ENCODE data around the gene ANG.
A peak's percentile ranks its signal among the peaks of the same experiment; 100 is the strongest.
"Not testable (repeated sequence)": the region's sequence is repeated elsewhere in the genome, so short reads cannot be mapped to it uniquely, and the experiment has no call there.

The ANG gene

DNA sequence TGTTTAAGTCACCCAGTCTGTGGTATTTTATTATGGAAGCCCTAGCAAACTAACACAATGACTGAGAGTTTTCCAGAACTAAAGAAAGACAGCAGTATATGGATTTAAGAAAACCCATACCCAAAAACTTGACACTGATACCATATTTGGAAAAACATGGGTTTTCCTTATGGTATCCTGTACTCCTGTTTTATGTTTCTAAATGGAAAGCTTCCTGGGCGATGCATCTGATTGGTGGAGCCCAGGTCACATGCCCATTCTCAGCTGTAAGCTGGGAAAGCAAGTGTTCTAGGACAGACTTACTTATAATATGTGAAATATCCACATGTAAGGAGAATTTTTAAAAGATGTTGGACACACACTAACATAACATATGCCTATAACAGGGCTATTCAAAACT, 8.7 kb upstream of the ANG start:
- no peak for DNase-seq

DNA sequence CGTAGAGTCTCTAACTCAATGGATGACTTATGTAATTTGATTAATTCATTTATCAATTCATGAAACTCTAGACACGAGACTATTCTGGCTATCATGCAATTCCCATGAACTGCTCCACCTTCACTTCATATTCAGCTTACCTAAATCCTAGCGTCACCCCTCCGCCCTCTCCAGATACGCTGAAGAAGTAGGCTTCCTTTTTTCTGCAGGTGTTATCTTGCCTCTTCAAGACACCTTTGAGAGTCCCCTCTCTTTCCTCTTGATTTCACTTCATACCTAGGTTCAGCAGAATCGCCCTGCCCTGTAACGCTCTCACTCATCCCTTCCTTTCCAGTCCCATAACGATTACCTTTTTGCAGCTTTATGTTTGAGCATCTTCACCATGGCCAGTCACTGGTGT, 8.2 kb upstream of the ANG start:
- no peak for DNase-seq

DNA sequence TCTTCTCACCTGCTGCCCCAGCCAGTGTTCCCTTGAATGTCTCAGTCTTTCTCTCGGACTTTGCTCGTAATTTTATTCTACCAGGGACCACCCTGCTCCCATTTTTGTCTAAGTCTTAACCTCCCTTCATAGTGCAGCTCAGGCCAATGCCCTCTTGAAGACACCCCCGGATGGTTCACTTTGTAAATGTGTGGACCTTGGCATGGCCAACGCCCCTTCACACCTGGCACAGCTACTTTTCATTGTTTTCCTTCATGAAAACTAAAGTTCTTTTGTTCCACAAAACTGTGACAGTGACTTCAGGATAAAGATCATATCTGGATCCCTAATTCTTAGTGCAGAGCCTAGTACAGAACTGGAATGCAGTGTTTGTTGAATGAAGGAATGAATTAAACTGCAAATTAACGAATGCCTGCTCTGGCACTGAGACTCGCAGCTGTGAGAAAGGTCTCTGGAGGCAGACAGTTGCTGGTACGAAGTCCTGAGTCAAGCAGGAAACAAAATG, 7.7 kb upstream of the ANG start:
- DNase-seq = no peak

DNA sequence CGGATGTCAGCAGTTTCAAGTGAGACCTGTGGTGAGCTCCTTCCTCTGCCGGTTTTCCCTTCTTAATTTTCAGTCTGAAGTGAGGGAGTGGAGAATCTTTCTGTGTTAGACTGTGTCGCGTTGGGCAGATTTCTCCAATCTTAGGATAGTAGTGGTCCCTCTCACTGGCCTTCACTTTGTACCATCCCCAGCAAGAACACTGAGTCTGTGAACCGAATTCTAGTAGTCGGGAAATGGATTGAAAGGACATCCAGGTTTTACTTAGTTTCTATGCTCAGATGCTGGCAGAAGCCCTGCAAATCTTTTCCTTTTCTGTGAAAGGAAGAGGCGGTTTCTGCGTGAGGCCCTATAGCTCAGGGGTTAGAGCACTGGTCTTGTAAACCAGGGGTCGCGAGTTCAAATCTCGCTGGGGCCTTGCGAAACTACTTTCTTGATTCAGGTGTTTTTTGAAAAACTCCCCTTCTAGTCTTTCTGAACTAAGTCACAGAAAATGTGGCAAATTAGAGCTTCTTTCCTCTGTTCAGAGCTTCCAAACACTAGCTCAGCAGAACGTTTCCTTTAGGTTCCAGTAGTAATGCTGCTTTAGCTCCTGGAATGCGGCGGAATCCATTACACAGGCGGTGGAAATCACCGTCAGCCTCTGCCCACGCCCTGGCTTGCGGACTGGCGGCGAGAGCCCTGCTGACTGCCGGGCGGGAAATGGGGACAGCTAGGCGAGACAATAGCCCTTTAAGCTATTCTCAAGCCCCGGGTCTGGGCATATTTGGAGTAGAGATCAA, 7.0 kb upstream of the ANG start:
- peak; percentile 91 for DNase-seq

DNA sequence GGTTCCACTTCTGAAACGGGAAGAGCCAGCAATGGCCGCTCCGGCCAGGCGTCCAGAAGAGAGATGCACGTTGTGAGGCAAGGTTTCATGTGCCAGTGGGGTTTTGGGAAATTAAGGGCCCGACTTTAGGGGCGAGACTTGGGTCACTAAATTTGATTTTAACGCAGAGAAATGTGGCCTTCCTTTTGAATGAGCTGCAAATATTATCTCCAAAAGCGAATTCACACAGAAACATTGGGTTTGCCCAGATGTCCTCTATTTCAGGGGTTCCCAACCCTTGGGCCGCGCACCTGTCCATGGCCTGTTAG, 6.5 kb upstream of the ANG start:
- DNase-seq = no peak

DNA sequence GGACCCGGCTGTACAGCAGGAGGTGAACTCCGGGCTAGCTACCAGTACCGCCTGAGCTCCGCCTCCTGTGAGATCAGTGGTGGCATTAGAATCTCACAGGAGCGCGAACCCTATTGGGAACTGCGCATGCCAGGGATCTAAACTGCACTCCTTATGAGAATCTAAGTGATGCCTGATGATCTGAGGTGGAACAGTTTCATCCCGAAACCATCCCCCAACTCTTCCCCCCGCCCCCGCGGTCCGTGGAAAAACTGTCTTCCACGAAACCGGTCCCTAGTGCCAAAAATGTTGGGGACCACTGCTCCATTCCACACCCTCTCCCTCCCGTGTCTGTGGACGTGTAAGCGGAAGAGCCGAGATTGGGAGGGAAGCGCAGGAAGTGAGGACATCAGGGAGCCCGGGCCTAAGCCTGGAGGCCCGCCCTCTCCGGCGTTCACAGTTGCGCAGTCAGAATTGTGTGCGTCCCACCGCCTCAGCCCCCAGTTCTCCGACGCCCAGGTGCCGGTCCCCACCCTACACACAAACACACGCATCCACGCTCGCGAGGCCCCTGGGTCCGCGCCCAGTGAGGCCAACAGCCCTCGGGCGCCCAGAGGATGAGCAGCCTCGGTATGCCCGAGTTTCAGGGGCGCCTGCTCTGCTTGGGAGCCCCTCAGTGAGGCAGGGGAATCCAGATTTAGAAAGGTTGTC, 6.0 kb upstream of the ANG start:
- peak; percentile 81 for DNase-seq

DNA sequence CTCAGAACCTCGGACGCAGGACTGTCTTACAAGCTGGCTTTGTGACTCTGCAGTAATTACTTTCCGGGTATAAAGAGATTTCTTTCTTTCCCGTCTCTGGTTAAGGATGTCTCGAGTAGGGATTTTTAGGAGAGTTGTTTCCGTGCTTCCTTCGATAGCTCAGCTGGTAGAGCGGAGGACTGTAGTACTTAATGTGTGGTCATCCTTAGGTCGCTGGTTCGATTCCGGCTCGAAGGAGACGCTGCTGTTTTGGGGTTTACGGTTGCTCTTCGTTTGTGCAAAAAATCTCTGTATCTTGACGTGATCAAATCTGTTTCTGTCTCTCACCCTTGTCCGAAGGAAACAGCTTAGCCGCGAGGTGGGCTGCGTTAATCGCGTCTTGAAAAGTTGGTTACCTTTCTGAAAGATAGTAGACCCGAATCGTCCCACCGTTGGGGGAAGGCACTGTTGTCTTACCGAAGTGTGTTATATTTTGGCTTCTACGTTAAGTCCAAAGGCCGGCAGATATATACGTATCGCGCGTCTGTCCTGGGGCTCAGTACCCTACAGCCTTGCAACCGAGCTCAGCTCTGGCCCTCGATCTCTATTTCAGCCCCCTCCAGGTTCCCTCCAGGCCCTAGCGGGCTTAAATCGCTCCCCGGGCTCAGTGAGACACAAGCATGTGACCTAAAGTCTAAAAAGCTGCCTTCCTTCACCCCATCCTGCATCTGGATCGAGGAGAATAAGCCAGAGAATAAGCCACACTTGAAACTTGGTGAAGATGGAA, 5.3 kb upstream of the ANG start:
- peak; percentile 84 for DNase-seq

DNA sequence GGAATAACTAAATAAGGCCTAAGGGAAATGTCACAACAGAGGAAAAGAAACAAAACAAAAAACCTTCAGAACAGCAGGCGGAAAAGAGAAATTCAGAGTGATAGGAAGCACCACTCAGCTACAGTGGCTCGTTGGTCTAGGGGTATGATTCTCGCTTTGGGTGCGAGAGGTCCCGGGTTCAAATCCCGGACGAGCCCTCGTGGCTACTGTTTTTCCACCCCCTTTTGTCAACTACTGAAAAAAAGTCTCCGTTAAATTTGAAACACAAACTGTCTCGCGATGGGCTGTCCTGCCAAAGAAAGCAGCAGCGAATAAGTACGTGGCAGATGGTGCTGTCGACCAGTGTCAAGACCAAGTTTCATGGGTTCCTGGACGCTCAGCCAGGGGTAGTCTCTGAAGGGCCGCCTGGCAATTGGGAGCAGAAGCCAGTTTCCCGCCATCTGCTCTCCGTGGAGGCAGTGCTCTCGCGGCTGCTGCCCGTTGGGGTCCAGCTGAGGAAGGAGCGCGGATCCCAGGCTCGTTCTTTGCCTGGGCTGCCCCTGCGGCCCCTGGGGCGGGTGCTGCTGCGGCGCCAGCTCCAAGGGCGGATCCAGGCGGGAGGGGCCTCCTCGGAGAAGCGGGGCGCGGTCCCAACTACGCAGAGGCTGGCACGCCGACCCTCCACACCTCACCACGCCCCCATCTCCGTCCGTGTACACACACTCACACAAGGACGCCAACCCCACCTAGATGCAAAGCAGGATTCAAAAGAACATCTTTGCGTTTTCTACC, 4.5 kb upstream of the ANG start, which contains the start of gene RNASE4:
TSS of gene RNASE4 (plus strand) at position 670 of the 771 bp plus-strand sequence. CDS start 14,812 bp downstream, outside the sequence.
- peak; percentile 83 for DNase-seq

DNA sequence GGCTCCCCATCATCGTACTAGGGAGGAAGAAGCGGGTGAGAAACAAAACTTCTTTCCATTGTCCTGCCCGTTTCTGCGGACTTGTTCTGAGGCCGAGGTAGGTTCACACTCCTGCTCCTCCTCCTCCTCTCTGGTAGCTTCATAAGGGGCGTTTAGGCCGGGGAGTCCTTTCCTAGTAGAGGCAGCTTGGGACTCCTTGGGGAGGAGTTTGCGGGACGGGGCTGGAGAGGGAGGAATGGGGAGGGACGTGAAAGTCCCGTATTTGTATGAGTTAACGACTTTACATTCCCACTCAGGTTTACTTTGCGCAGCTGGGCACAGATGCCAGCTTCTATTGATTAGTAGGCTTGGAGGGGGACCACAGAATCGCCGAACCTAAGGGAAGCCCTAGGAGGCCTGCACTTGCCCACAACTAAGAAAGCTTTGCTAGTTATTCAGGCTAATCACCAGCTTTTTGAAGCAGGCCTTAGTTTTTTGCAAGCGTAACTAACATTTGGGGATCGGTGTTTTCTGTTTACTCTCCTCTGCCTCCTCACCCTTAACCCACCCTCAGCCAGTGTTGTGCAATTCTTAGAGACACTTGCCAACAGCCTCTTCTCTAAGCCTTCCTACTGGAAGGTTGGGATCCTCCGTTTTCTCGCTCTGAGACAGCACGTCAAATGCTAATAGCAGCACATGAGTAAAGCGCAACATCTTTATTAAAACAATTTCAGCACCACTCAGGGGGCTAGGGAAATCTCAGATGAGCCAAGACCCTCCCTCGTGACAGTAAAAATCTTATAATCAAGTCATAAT, 3.7 kb upstream of the ANG start:
- no peak for DNase-seq

DNA sequence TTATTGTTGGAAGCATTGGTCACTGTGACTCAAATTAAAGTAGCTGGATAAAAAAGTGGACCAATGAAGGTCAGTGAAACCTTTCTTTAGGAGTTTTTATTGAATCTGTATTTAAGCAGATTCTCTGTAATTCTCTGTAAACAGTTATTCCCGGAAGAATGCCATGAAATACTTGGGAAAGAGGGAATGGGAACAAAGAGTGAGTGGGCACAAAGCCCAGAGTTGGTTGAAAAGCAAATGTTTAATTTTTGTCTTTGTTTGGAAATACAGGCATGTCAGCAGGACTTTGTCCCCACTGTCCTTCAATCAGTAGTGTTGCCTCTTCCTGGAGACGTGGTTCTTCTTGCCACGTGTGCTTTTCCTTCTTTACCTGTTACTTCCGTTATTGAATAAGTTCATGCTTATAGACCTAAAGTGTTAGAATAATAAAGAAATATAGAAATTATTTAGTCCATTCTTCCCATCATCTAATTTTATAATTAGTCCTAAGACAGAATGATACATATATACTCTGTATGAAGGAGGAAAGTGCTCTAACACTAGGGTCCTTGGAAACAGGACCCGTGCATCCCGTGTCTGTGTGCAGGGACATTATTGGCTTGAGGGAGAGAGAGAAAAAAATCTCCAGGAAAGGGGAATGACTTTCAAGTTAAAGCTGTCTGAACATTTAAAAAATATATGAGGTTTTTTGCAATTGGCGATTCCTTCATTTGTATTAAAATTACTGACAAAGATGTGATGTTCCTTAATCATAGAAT, 2.0 kb upstream of the ANG start:
- DNase-seq = no peak

DNA sequence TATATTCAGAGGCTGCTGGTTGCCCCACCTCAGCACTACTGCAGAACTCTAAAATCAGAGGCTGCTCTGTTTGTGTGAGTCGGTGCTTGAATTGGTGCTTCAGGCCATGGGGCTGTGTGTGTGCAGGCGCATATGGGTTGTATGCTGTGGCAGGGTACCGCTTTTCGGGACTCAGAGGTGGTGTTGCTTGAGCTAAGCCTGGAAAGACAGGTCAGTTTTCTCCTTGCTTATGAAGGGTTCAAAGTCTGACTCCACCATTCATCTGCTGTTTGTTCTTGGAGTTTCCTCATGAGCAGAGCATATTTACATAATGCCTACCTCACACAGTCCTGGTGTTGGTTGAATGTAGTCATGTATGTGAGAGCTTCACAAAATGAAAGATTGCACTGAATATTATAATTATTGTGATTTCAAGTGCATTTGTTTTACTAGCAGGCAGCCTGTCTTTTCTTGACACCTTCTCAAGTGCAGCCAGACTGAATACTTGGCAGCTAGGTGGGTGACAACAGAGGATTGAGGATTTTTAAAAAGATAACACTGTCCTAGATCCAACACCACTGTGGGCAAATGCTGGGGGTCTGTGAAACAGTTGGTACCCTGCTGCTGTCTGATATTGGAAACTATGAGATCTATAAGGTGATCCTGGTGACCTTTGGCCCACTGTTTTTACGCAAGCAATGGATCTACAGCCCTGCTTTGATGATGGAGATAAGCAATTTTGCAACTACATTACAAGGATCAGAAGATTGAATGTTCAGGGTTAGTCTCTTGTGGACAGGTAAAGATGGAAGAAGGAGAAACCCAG, 1.0 kb upstream of the ANG start:
- no peak for DNase-seq

DNA sequence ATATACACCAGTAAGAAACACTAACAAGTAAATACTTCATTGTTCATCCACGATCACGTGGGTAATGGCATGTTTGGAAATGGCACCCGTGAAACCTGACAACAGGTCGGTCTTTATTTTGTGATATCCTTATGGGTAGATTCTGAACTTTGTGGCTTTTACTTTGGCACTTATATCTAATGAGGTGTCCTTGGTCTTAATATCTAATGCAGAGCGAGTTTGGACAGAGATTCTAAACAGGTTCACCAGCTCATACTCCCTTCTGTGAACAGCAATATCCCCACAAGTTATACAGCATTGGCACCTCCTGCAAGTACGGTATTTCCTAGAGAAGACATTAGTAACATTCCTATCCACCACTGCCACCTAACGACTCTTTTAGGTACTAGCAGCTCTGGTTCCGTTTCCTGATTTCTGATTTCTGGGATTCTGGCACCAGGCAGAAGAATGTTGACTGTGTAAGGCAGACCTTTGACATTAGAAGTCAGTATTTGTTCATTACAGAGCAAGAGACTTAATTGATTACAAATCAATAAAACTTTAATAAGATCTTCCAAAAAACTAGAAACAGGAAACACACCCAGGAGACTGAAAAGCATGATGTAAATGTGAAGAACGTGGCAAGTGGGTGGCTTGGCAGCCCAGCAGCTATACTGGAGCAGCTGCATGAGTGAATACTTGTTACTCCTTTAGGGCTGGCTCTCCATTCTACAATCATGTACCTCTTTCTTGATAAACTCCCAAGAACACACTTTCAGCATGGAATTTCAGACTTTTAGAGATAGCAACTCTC, 2.5 kb downstream of the ANG start:
- DNase-seq = peak; percentile 65

DNA sequence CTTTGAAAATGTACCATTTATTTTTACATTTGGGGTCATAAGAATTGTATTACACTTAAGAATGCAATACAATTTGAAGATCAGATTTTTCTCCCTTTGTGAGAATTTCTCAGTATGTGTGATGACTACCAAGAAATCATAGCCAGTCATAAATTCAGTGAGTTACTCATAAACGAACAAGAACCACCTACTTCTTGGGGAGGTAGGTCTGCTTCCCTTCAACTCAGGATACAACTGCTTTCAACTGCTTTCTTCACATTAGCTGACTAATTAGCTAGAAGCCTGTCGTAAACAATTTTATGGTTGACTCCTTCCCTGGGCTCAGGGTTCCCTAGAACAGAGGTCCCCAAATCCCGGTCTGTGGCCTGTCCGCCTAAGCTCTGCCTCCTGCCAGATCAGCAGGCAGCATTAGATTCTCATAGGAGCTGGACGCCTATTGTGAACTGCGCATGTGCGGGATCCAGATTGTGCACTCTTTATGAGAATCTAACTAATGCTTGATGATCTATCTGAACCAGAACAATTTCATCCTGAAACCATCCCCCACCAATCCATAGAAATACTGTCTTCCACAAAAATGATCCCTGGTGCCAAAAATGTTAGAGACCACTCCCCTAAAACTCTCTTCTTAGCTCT, 3.7 kb downstream of the ANG start:
- DNase-seq = no peak

DNA sequence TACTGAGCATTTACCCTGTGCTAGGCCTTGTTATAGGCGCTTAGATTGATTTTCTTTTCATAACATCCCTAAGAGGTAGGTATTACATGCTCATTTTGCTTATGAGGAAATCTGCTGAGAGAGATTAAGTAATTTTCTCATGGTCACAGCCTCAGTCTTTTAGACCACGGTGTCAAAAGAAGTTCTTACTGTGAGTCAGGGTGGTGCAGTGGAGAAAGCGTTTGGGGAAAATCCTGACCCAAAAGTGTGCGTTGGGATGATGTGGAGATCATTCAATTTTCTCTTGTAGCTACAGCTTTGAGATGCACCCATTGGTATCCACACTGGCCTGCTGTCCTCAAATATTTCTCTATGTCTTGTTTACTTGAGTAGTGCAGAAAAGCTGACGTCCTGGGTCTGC, 8.2 kb downstream of the ANG start:
- DNase-seq = no peak

DNA sequence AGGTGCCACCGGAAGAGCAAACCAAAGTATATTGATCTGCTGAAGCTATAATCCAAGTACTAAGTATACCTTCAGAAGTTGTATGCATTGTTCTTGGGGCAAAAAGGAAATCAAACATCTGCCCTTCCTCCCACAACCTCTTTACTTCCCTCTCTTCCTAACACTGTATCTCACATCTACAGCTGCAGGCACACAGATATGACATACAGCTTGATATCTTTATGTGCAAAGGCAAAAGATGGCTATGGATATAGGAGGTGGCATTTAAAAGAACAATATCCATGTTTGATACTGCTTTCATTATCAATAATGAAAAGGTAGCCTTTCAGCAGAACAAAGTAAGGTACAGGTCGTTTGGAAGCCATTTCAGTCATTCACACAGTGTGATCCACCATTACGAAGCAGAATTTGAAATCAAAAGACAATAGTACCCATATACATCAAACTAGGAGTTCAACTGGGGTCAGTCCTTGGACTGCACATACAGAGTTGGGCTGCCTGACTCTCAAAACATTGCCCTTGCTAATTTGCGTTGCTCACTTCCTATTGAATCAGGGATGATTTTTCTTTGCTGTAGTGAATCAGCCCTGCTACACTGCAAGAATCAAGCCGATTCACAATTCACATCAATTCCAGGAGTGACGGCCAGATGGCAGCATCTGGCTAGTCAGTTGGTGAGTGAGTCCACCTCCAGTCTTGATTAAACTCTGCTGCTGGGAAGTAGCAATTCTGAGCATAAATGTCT, 8.9 kb downstream of the ANG start:
- peak; percentile 74 for DNase-seq

DNA sequence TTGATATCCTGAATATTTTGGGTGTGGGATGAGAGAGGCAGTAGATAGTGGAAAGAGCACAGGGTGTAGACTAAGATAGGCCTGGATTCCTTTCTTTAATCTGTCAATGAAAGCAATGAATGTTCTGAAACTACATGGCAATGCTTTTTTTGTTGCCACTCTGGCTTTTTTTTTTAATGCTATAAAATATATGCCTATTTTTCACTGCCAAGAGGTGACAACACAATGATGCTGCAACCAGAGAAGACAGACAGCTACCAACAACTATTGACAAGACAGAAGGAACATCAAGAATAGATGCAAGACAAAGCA, 9.4 kb downstream of the ANG start:
- DNase-seq = no peak

DNA sequence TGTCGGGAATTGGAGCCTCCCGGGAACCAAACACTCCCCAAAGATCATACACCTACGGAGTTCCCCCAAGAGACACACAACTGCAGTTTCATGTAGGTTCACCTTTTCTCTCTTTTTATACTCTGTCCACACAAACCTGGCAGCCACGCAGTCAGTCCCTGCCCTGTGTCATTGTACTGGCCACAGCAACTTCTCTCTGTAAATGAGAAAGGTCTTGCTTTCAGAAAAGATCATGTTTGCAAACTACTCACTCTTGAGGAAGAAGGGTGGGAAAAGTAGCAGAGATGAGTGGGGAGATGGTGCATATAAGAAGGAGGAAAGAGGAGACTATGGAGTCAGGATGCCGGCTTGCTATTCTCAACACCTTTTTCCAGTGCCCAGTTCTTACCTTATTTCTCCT, 10.4 kb downstream of the ANG start:
- no peak for DNase-seq

DNA sequence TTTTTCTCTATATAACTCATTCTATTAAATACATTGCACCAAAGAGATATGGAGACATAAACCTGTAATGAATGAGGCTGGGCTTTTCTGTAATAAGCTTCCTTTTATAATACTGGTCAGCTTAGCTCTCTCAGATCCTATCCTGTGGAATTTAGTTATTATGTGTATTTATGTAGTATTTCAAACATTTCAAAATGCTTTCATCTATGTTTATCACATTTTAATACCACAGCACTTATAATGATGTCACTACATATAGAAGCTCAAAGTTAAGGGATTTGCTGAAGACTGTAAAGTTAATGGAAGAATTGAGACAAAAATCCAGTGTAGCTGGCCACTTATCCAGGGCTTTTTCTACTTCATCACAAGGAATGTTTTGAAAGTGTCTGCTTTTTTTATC, 11.4 kb downstream of the ANG start:
- no peak for DNase-seq

DNA sequence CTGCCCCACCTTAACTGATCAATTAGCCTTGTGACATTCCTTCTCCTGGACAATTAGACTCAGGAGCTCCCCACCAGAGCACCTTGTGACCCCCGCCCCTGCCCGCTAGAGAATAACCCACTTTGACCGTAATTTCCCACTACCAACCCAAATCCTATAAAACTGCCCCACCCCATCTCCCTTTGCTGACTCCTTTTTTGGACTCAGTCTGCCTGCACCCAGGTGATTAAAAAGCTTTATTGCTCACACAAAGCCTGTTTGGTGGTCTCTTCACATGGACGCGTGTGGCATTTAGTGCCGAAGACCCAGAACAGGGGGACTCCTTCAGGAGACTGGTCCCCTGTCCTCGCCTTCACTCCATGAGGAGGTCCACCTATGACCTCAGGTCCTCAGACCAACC, 12.4 kb downstream of the ANG start:
- DNase-seq = not testable (repeated sequence)

Measured in CD4-positive, alpha-beta T cell treated with Interleukin-4 for 4 hours (primary cell).